ENCODE data around the gene AMIGO2.

GRCh38 chr12:47110718-47111391 lies 31.1 kb upstream of the AMIGO2 start:
- no peak for TF ChIP-seq CTCF (IDR thresholded peaks at IDR 0.05)
- no peak for TF ChIP-seq POLR2A (IDR thresholded peaks at IDR 0.05)

All from stomach (tissue), 4 donors.